Spleen (tissue), 7 donors: ENCODE results near the gene OR14C36.

Experiments used
- CTCF ChIP-seq, 11 experiments: fragments of 200-600 bp in 7 of 11; fragments of 450-650 bp in 4 of 11; sonication (generic) in 4 of 11; IDR thresholded peaks in 8 of 11; conservative IDR thresholded peaks in 3 of 11; 1 replicate in 7 of 11; 2 replicates in 4 of 11; pipeline versions ENCODE4 v1.4.0 to v1.8.0; 2016 to 2021; ENCODE audit warnings: antibody characterized with exemption in 11 of 11, inconsistent platforms in 4 of 11, mild to moderate bottlenecking in 1 of 11
- POLR2A ChIP-seq, 3 donors: fragments of 450-650 bp; IDR thresholded peaks; one replicate each; pipeline ENCODE4 v1.5.1; 2017; ENCODE audit warnings: antibody characterized with exemption in 3 of 3, mild to moderate bottlenecking in 1 of 3
- donor health status: DM: no; HTN: no; CAD: no; lungs with moderate emphysema.
- donor health status: DM: no; HTN: no; CAD: no.
- donor health status: DM: no; HTN: no; CAD: no.

DNA sequence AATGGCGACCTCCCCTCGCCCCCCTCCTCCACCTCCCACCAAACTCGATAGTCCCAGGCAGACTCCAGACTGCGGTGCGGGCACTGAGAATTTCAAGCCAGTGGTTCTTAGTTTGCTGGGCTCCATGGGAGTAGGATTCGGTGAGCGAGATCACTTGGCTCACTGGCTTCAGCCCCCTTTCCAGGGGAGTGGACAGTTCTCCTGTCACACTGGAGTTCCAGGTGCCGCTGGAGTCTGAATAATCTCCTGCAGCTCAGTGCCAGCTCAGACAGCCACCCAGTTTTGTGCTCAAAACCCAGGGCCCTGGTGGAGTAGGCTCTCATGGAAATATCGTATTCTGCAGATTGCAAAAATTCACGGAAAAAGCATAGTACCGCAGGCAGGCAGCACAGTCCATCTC, 31.8 kb upstream of the OR14C36 start:
- TF ChIP-seq CTCF (IDR thresholded peaks at IDR 0.05 in 8 of 11, conservative IDR thresholded peaks at IDR 0.05 in 3 of 11) = no peak
- TF ChIP-seq POLR2A (IDR thresholded peaks at IDR 0.05) = no peak
